ENCODE data around the gene WTAP.
"Not testable (repeated sequence)": the region's sequence is repeated elsewhere in the genome, so short reads cannot be mapped to it uniquely, and the experiment has no call there.

Gene WTAP

DNA sequence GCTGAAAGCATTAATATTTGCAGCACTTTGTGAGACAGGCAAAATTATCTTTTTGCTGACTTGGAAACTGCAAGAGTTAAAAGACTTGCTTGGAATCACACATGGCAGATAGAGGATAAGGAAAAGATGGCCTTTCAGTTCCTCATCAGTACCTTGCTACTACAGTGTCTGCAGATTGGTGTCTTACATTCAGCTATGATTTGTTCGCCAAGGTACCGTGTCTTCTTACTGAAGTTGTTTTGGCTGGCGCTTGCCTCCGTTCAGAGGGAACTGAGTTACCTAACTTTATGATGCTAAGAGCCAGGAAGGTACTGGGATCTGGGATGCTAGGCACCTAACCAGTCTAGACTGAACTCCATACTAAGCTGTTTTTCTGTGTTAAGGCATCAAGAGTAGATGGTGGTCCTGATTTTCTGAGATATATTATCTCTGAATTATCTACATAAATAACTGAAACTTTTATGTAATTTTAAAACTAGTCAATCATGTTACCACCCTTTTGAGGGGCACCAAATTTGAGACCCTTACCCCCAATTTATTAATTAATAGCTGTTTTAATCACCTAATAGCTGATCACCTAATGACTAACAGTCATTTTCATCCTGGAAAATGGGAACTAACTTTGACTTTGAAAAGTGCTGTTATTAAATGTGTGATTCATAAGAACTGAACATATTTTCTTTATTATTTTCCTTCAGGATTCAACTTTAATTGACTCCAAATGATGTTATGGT, 2.5 kb downstream of the WTAP start:
- no peak for DNase-seq

GRCh38 chr6:159730332-159730676, 3.0 kb downstream of the WTAP start:
- DNase-seq, result no peak

- not testable (repeated sequence) for DNase-seq
These were observed 5.2 kb downstream of the WTAP start for GRCh38 chr6:159732550-159732949.

DNA sequence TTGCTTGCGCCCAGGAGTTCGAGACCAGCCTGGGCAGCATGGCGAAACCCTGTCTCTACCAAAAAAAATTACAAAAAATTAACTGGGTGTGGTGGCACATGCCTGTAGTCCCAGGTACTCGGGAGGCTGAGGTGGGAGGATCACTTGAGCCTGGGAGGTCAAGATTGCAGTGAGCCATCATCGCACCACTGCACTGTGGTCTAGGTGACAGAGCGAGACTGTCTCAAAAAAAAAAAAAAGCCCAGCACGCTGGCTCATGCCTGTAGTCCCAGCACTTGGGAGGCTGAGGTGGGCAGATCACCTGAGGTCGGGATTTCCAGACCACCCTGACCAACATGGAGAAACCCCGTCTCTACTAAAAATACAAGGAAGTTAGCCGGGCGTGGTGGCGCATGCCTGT, 6.1 kb downstream of the WTAP start:
- DNase-seq, result not testable (repeated sequence)

- DNase-seq, result no peak
These were observed 9.6 kb downstream of the WTAP start for GRCh38 chr6:159736908-159737307.

DNA sequence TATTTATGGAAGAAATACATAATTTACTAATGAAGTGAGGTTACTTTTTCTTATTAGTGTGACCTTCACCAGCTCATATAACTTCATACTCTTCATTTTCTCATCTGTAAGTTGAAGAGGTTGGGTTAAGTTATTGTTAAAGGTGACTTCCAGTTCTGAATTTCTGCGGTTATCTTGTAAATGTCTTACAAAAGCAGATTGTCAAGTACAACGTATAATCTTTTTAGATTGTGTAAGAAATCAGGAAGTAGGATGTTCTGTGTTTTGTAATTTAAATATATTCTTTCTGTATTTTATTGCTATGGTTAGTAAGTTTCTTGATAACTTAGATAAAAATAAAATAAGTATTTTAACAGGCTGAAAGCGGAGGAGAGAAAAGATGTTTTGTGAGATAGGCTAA, 12.0 kb downstream of the WTAP start:
- peak in 1 of 2 donors; percentile 55 for DNase-seq

DNA sequence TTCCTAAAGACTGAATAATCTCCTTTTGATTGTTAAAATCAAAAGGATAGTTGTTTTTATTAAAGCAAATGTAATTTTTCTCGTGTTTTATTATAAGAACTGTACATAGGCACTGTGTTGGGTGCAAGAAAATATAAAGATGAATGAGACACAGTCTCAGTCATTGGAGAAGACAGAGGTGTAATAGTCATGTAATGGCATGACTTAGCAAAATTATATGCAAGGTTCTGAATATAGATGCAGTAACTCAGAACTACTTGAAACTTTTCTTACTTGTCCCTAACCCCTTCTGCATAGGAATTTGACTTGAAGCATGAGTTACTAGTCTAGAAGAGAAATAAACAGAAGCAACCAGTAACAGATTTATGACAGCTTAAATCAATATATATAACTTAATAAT, 14.9 kb downstream of the WTAP start:
- DNase-seq, result no peak

GRCh38 chr6:159745081-159745480, 17.8 kb downstream of the WTAP start:
- DNase-seq, result no peak

DNA sequence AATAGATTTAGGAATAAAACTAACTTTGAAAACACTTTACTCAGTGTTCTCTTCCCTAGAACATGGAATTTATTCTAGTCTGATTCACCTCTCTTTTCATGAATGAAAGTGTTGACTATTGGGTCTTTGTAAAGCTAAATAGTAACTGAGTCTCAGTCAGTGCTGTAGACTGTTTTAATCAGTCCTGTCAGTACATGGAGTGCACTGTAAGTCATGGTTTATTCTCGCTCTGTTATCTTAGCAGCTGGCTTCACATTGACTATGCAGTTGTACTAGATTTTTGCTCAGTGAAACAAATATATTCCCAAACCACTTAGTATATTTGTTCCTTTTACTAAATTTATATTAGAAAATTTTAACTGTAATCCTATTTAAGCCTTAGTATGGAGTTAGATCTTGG, 19.5 kb downstream of the WTAP start:
- DNase-seq, result no peak

DNA sequence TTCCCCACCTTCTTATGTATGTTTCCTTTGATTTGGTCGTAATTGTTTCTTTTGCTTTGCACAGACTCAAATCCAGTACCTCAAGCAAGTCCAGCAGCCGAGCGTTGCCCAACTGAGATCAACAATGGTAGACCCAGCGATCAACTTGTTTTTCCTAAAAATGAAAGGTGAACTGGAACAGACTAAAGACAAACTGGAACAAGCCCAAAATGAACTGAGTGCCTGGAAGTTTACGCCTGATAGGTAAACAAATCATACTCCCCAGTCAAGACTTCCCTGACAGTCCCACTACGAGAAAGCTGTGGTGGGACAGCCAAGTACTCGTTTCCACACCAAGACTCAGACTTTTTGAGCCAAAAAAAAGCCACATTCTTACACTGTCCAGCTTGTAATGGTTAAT, 20.8 kb downstream of the WTAP start:
- DNase-seq, result not testable (repeated sequence)

DNA sequence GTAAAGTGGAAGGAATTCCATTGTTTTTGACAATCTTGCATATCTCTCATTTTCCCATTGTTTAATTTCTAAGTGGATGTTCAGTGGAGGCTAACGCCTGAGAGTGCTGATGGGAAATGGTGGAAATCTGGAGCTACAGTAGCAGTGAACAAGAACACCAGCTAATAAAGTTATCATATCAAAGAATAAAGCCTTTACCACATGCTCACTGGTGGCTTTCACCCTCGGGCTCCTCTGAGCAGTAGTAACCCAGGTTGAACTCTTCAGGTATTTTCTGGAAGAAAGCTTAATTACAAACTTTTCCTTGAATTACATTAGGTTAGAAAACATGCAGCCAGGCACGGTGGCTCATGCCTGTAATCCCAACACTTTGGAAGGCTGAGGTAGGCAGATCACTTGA, 24.1 kb downstream of the WTAP start:
- DNase-seq, result no peak

- DNase-seq, result no peak
These were observed 26.0 kb downstream of the WTAP start for GRCh38 chr6:159753081-159753872.

GRCh38 chr6:159754401-159754800, 27.1 kb downstream of the WTAP start:
- DNase-seq, result no peak

DNA sequence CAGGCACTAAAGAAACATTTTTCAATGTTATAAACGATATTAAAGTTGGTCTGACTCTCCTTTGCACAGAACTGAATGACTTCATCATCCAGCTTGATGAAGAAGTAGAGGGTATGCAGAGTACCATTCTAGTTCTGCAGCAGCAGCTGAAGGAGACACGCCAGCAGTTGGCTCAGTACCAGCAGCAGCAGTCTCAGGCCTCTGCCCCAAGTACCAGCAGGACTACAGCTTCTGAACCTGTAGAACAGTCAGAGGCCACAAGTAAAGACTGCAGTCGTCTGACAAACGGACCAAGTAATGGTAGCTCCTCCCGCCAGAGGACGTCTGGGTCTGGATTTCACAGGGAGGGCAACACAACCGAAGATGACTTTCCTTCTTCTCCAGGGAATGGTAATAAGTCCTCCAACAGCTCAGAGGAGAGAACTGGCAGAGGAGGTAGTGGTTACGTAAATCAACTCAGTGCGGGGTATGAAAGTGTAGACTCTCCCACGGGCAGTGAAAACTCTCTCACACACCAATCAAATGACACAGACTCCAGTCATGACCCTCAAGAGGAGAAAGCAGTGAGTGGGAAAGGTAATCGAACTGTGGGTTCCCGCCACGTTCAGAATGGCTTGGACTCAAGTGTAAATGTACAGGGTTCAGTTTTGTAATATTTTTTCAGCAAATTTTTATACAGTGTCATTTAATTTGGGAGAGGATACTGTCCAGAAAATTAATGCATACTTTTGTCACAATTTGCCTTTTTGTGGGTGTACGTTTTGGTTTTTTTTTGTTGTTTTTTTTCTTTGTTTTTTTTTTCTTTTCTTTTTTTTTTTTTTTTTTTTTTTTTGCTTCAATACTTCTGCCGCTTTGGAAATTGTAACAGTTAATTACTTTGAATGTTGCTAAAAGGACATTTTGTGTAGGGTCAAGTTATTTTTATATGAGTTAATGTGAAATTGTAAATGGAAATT, 27.9 kb downstream of the WTAP start:
- no peak for DNase-seq

DNA sequence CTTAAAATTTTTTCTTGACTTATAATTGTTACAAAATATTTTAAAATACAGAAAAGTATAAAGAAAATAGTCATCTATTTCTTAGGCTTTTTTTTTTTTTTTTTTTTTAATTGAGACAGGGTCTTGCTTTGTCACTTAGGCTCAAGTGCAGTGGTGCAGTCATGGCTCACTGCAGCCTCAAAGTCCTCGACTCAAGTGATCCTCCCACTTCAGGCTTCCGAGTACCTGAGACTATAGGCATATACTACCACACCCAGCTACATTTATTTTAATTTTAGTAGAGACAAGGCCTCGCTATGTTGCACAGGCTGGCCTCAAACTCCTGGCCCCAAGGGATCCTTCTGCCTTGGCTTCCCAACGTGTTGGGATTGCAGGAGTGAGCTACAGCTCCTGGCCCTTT, 29.2 kb downstream of the WTAP start:
- DNase-seq, result no peak

GRCh38 chr6:159758031-159759001, 31.0 kb downstream of the WTAP start:
- DNase-seq, result no peak

DNA sequence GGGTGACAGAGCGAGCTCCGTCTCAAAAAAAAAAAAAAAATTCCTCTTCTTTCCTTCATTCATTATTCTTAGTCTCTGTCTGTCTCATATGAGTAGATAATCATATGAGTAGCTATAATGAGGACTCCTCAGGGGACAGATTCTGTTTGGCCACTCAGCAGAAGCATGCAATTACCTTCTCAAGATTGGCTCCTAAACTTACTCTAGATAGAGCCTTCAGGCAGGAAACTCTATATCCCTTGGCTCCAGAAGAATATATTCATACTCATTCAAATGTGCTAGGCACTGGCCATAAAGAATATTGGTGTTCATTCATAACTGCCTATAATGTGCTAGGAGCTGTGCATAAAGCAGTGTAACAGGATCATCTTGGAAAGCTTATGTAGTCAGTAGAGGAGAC, 32.3 kb downstream of the WTAP start:
- no peak for DNase-seq

GRCh38 chr6:159760602-159761057, 33.3 kb downstream of the WTAP start:
- no peak for DNase-seq

GRCh38 chr6:159761129-159761872, 34.0 kb downstream of the WTAP start:
- peak in 1 of 2 donors; percentile 9 for DNase-seq

GRCh38 chr6:159761873-159762680, 34.8 kb downstream of the WTAP start, which contains the start of gene ACAT2:
Gene ACAT2 (plus strand): TSS chr6:159762045. CDS start chr6:159762088, 43 bp downstream.
- DNase-seq, result peak; percentile 95 to 96
